BJ (cell line): ENCODE results near the gene RAB43. TPM values are rescaled to one million over a fixed set of nuclear protein-coding genes. Genes with fewer than 3 reads are reported as not detected.
A peak's percentile ranks its signal among the peaks of the same experiment; 100 is the strongest.
"Not testable (repeated sequence)": the region's sequence is repeated elsewhere in the genome, so short reads cannot be mapped to it uniquely, and the experiment has no call there.

ENCODE experiments used
- CTCF ChIA-PET: fragments of 350-600 bp; formaldehyde crosslinking; extraction: SDS; loops from one replicate; lab custom pipeline; 2021; ENCODE audit warnings: antibody characterized with exemption, inconsistent platforms; lab: Yijun Ruan, JAX
- POLR2A ChIA-PET: fragments of 300-600 bp; sonication (Branson Sonifier 250); formaldehyde crosslinking; extraction: SDS; loops from one replicate; lab custom pipeline; 2021; ENCODE audit warnings: antibody characterized with exemption; lab: Charles Lee
- DNase-seq: peaks from one replicate; pipeline ENCODE4 v3.0.0-alpha.2; 2011; ENCODE audit warnings: low read depth
- H3K27me3 ChIP-seq: 2 replicates; pipeline ENCODE4 v1.6.0; 2011; ENCODE audit warnings: low read length; ENCODE audit not compliant: control insufficient read depth, insufficient read depth
- H3K36me3 ChIP-seq: 2 replicates; pipeline ENCODE4 v1.5.1; 2011; ENCODE audit warnings: low read length; ENCODE audit not compliant: control insufficient read depth, insufficient read depth
- H3K4me3 ChIP-seq: 2 replicates; pipeline ENCODE4 v1.5.1; 2011; ENCODE audit warnings: low read depth, mild to moderate bottlenecking, control low read depth, low read length
- CTCF ChIP-seq: IDR thresholded peaks from 2 replicates; pipeline ENCODE4 v1.5.1; 2011; ENCODE audit warnings: low read depth, mild to moderate bottlenecking, control low read depth, inconsistent platforms, low read length, moderate library complexity; ENCODE audit not compliant: insufficient read depth
- polyA plus RNA-seq: library from polyadenylated mRNA; depleted of rRNA; stranded (reverse); fragments of >200 nt; gene quantifications from 2 replicates; pipeline ENCODE4 v1.2.3, GENCODE V29; 2011

The RAB43 gene
- polyA plus RNA-seq, 1 experiment, result 16.1 TPM

- no peaks in the 10 kb centered on the region for H3K36me3 ChIP-seq
- no peak for DNase-seq
- ChIA-PET POLR2A (no interaction called here), CTCF (interaction anchor here (0.5 to 1.4 kb wide), 3 partner anchors 11 to 109 kb away, joined by 3 to 4 read pairs (median 3); no protein-coding TSS in a partner anchor)
- H3K27me3 ChIP-seq, result peaks cover 2% of the 10 kb centered on the region
- H3K4me3 ChIP-seq, result no peak overlapping the region
- no peak for TF ChIP-seq CTCF
Observed at GRCh38 chr3:129078510-129078909, 43.1 kb downstream of the RAB43 start.

- H3K36me3 ChIP-seq, result no peaks in the 10 kb centered on the region
- ChIA-PET POLR2A (no interaction called here), CTCF (interaction anchor here (0.7 kb wide), 1 partner anchor 24 kb away, joined by 6 read pairs; no protein-coding TSS in a partner anchor)
- no peak for TF ChIP-seq CTCF
- no peak overlapping the region for H3K4me3 ChIP-seq
- peaks cover 2% of the 10 kb centered on the region for H3K27me3 ChIP-seq
- no peak for DNase-seq
Observed at GRCh38 chr3:129077222-129077621, 44.4 kb downstream of the RAB43 start.

GRCh38 chr3:129070086-129070885, 51.3 kb downstream of the RAB43 start:
- no peak for DNase-seq
- TF ChIP-seq CTCF, result no peak
- POLR2A ChIA-PET, result no interaction called here
- Histone ChIP-seq H3K36me3 (no peaks in the 10 kb centered on the region), H3K27me3 (peaks cover 4% of the 10 kb centered on the region), H3K4me3 (no peak overlapping the region)
- CTCF ChIA-PET, result interaction anchor here (0.5 to 9.9 kb wide), 3 partner anchors 10 to 65 kb away, joined by 4 to 68 read pairs (median 5); no protein-coding TSS in a partner anchor

GRCh38 chr3:129069313-129070085, 52.1 kb downstream of the RAB43 start:
- DNase-seq, H3K4me3 ChIP-seq, POLR2A ChIA-PET, H3K36me3 ChIP-seq, H3K27me3 ChIP-seq: not testable (repeated sequence)
- CTCF ChIA-PET, result interaction anchor here (1.0 to 9.9 kb wide), 5 partner anchors 10 to 176 kb away, joined by 3 to 68 read pairs (median 4); no protein-coding TSS in a partner anchor

- CTCF ChIA-PET, result interaction anchor here (1.0 to 9.9 kb wide), 7 partner anchors 8 to 177 kb away, joined by 3 to 68 read pairs (median 3); no protein-coding TSS in a partner anchor
- Histone ChIP-seq H3K4me3 (peak overlapping the region; percentile 27), H3K36me3 (no peaks in the 10 kb centered on the region), H3K27me3 (peaks cover 4% of the 10 kb centered on the region)
- TF ChIP-seq CTCF, result no peak
- POLR2A ChIA-PET, result no interaction called here
- DNase-seq, result no peak
Observed at GRCh38 chr3:129068291-129068886, 53.2 kb downstream of the RAB43 start.

GRCh38 chr3:129067719-129068118, 53.9 kb downstream of the RAB43 start:
- DNase-seq, H3K27me3 ChIP-seq, POLR2A ChIA-PET, H3K4me3 ChIP-seq, H3K36me3 ChIP-seq: not testable (repeated sequence)
- CTCF ChIA-PET, result interaction anchor here (1.1 to 9.9 kb wide), 4 partner anchors 11 to 99 kb away, joined by 3 to 68 read pairs (median 3); no protein-coding TSS in a partner anchor
